Measurements from ENCODE around the gene S100A14. TPM values are rescaled to one million over a fixed set of nuclear protein-coding genes. Genes with fewer than 3 reads are reported as not detected.
"Not testable (repeated sequence)": the region's sequence is repeated elsewhere in the genome, so short reads cannot be mapped to it uniquely, and the experiment has no call there.

The S100A14 gene
- total RNA-seq, 6 experiments from 2014 or later, result 0.54 TPM; not detected in 5

- Mint-ChIP-seq H3K27ac (no peak overlapping the region), H3K4me1 (ENCODE audit: low read depth) (peaks cover 34% of the 10 kb centered on the region), H3K27me3 (ENCODE audit: insufficient read depth) (no peaks in the 10 kb centered on the region), H3K4me3 (no peak overlapping the region), H3K9me3 (no peaks in the 10 kb centered on the region), H3K36me3 (ENCODE audit: low read depth) (peaks cover 9% of the 10 kb centered on the region)
- DNase-seq, result no peak
- TF ChIP-seq, protein P1, sequence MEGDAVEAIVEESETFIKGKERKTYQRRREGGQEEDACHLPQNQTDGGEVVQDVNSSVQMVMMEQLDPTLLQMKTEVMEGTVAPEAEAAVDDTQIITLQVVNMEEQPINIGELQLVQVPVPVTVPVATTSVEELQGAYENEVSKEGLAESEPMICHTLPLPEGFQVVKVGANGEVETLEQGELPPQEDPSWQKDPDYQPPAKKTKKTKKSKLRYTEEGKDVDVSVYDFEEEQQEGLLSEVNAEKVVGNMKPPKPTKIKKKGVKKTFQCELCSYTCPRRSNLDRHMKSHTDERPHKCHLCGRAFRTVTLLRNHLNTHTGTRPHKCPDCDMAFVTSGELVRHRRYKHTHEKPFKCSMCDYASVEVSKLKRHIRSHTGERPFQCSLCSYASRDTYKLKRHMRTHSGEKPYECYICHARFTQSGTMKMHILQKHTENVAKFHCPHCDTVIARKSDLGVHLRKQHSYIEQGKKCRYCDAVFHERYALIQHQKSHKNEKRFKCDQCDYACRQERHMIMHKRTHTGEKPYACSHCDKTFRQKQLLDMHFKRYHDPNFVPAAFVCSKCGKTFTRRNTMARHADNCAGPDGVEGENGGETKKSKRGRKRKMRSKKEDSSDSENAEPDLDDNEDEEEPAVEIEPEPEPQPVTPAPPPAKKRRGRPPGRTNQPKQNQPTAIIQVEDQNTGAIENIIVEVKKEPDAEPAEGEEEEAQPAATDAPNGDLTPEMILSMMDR (IDR thresholded peaks at IDR 0.05), result no peak
These were observed 31.1 kb downstream of the S100A14 start for GRCh38 chr1:153585006-153585405.

- DNase-seq, result no peak
- peaks cover 41% of the 10 kb centered on the region for H3K4me1 Mint-ChIP-seq (ENCODE audit: low read depth)
- peaks cover 9% of the 10 kb centered on the region for H3K36me3 Mint-ChIP-seq (ENCODE audit: low read depth)
- TF ChIP-seq, protein P1 (IDR thresholded peaks at IDR 0.05), result no peak
- H3K27me3 Mint-ChIP-seq (ENCODE audit: insufficient read depth), result no peaks in the 10 kb centered on the region
- H3K27ac Mint-ChIP-seq, result no peak overlapping the region
- H3K9me3 Mint-ChIP-seq, result no peaks in the 10 kb centered on the region
- no peak overlapping the region for H3K4me3 Mint-ChIP-seq
These were observed 32.1 kb downstream of the S100A14 start for GRCh38 chr1:153583976-153584375.

GRCh38 chr1:153583514-153583913, 32.6 kb downstream of the S100A14 start:
- H3K9me3 Mint-ChIP-seq; H3K4me3 Mint-ChIP-seq; H3K27me3 Mint-ChIP-seq (ENCODE audit: insufficient read depth); H3K36me3 Mint-ChIP-seq (ENCODE audit: low read depth); H3K27ac Mint-ChIP-seq; DNase-seq: not testable (repeated sequence)
- H3K4me1 Mint-ChIP-seq (ENCODE audit: low read depth), result peaks cover 42% of the 10 kb centered on the region

- H3K27ac Mint-ChIP-seq; H3K4me3 Mint-ChIP-seq; DNase-seq; H3K36me3 Mint-ChIP-seq (ENCODE audit: low read depth); H3K9me3 Mint-ChIP-seq; H3K27me3 Mint-ChIP-seq (ENCODE audit: insufficient read depth): not testable (repeated sequence)
- peaks cover 42% of the 10 kb centered on the region for H3K4me1 Mint-ChIP-seq (ENCODE audit: low read depth)
These were observed 33.3 kb downstream of the S100A14 start for GRCh38 chr1:153582836-153583235.

GRCh38 chr1:153578936-153579335, 37.2 kb downstream of the S100A14 start:
- H3K9me3 Mint-ChIP-seq, result no peaks in the 10 kb centered on the region
- H3K27ac Mint-ChIP-seq, result peak overlapping the region; percentile 71
- DNase-seq, result no peak

GRCh38 chr1:153578490-153578889, 37.6 kb downstream of the S100A14 start:
- Mint-ChIP-seq H3K36me3 (ENCODE audit: low read depth) (no peaks in the 10 kb centered on the region), H3K9me3 (no peaks in the 10 kb centered on the region), H3K4me1 (ENCODE audit: low read depth) (peaks cover 26% of the 10 kb centered on the region), H3K27ac (peak overlapping the region; percentile 71), H3K4me3 (peak overlapping the region; percentile 31), H3K27me3 (ENCODE audit: insufficient read depth) (no peaks in the 10 kb centered on the region; the same call in 1 of the 2 replicates)
- DNase-seq, result peak; percentile 33
- TF ChIP-seq, protein P1 (IDR thresholded peaks at IDR 0.05), result no peak

More at GRCh38 chr1:153578936-153579335, 37.2 kb downstream of the S100A14 start:
- TF ChIP-seq, protein P1 (IDR thresholded peaks at IDR 0.05), result no peak
- H3K27me3 Mint-ChIP-seq (ENCODE audit: insufficient read depth), result no peaks in the 10 kb centered on the region; the same call in 1 of the 2 replicates
- H3K4me3 Mint-ChIP-seq, result peak overlapping the region; percentile 31
- H3K4me1 Mint-ChIP-seq (ENCODE audit: low read depth), result peaks cover 27% of the 10 kb centered on the region
- H3K36me3 Mint-ChIP-seq (ENCODE audit: low read depth), result no peaks in the 10 kb centered on the region

GRCh38 chr1:153577624-153578051, 38.5 kb downstream of the S100A14 start:
- no peaks in the 10 kb centered on the region for H3K36me3 Mint-ChIP-seq (ENCODE audit: low read depth)
- peaks cover 35% of the 10 kb centered on the region for H3K4me1 Mint-ChIP-seq (ENCODE audit: low read depth)
- TF ChIP-seq, protein P1 (IDR thresholded peaks at IDR 0.05), result no peak
- peak overlapping the region; percentile 2; the same call in 1 of the 2 replicates for H3K27ac Mint-ChIP-seq
- H3K4me3 Mint-ChIP-seq, result no peak overlapping the region
- H3K9me3 Mint-ChIP-seq, result no peaks in the 10 kb centered on the region
- no peak for DNase-seq
- H3K27me3 Mint-ChIP-seq (ENCODE audit: insufficient read depth), result no peaks in the 10 kb centered on the region; the same call in 1 of the 2 replicates

Measured in HFFc6 (cell line).